ENCODE data around the gene MFSD8. TPM values are rescaled to one million over a fixed set of nuclear protein-coding genes. Genes with fewer than 3 reads are reported as not detected.

Gene MFSD8

GRCh38 chr4:127868196-127868595 lies 96.8 kb downstream of the MFSD8 start:
- Histone ChIP-seq H3K4me1 (ENCODE audit: control insufficient read depth in 2 of 2, insufficient read depth in 1 of 2, low read depth in 1 of 2, low read length in 2 of 2) (peaks cover 1 to 2% of the 10 kb centered on the region in 2 donors), H3K27ac (replicated peaks; ENCODE audit: low read length) (no peak overlapping the region), H3K4me3 (ENCODE audit: low read length in 2 of 2) (no peak overlapping the region), H2AK5ac (ENCODE audit: low read depth, low read length) (no peak overlapping the region), H3K4ac (ENCODE audit: low read length) (no peak overlapping the region), H3K23ac (ENCODE audit: low read depth, low read length, poor library complexity) (no peak overlapping the region), H3K18ac (ENCODE audit: low read length) (no peak overlapping the region), H3K79me1 (ENCODE audit: low read depth, low read length) (no peaks in the 10 kb centered on the region), H3K9me3 (replicated peaks in 1 of 2; ENCODE audit: control insufficient read depth in 2 of 2, insufficient read depth in 1 of 2, low read depth in 1 of 2, low read length in 2 of 2) (peaks cover 0 to 5% of the 10 kb centered on the region in 2 donors), H2BK5ac (ENCODE audit: low read length) (no peak overlapping the region), H2BK120ac (ENCODE audit: low read depth, low read length) (no peak overlapping the region), H3K14ac (ENCODE audit: low read length) (no peak overlapping the region), H3K4me2 (ENCODE audit: insufficient read depth, low read length, poor library complexity, severe bottlenecking) (no peak overlapping the region), H2AFZ (ENCODE audit: low read length) (no peak overlapping the region), H4K91ac (ENCODE audit: low read depth, low read length, poor library complexity) (no peak overlapping the region), H3K27me3 (ENCODE audit: control insufficient read depth in 3 of 3, insufficient read depth in 3 of 3, low read depth in 1 of 3, low read length in 3 of 3) (no peaks in the 10 kb centered on the region), H2BK15ac (ENCODE audit: low read length) (no peak overlapping the region), H3K36me3 (replicated peaks in 1 of 2; ENCODE audit: control insufficient read depth in 2 of 2, insufficient read depth in 2 of 2, low read length in 2 of 2) (no peaks in the 10 kb centered on the region), H2BK12ac (ENCODE audit: low read length) (no peak overlapping the region), H3K9ac (ENCODE audit: low read depth, low read length, poor library complexity) (no peak overlapping the region), H4K8ac (ENCODE audit: low read depth, low read length) (no peak overlapping the region)
- no peak for DNase-seq (ENCODE audit: low spot score)
- no CpG with 5 or more reads among the region's 2 CpGs for WGBS, 2 donors (ENCODE audit: extremely low coverage in 2 of 2, insufficient read length in 2 of 2, insufficient replicate concordance in 1 of 2)

Small RNA genes within 50 kb of the gene (small RNA-seq; reads per million reads assigned to genes)
- gene RNU6-583P (ENCODE audit: insufficient read depth): not detected
